GM19193 (cell line): Measurements from ENCODE around the gene SPDYE3.

Source experiments
- POLR2A ChIP-seq: IDR thresholded peaks from 4 replicates; pipeline ENCODE4 v1.6.1; 2011; ENCODE audit not compliant: insufficient read depth, insufficient read length; ENCODE audit errors: extremely low read depth

The SPDYE3 gene

GRCh38 chr7:100370746-100371145 lies 63.2 kb downstream of the SPDYE3 start:
- TF ChIP-seq POLR2A = no peak

GRCh38 chr7:100371561-100372171 lies 64.2 kb downstream of the SPDYE3 start:
- TF ChIP-seq POLR2A = no peak
